Measurements from ENCODE around the gene SPEM3. TPM values are rescaled to one million over a fixed set of nuclear protein-coding genes. Genes with fewer than 3 reads are reported as not detected.

SPEM3 gene
- total and polyA plus RNA-seq, 10 of the 15 experiments (the other 5 are each of a cell fraction or from before 2014, with no cell fraction given) = not detected

- WGBS (ENCODE audit: insufficient coverage, insufficient replicate concordance, low lambda C conversion rate, missing lambda C conversion rate) = 69% methylated on average over 6 of the region's 6 CpGs
- intact Hi-C loops (cut with micrococcal nuclease; ENCODE audit: unreplicated experiment) (no loop called here), in situ Hi-C loops (cut with MboI) (no loop called here)
- Histone ChIP-seq H3K4me3 (no peak overlapping the region), H3K4me1 (ENCODE audit: control insufficient read depth, insufficient read depth, low read length) (no peaks in the 10 kb centered on the region), H3K27me3 (replicated peaks in 1 of 2; ENCODE audit: control insufficient read depth in 2 of 2, insufficient read depth in 2 of 2, low read length in 1 of 2) (peaks cover 0 to 6% of the 10 kb centered on the region in 2 experiments; a peak in 3 of 4 replicates), H3K4me2 (ENCODE audit: control insufficient read depth, insufficient read depth) (no peak overlapping the region), H3K79me2 (ENCODE audit: control insufficient read depth, insufficient read depth, low read length) (no peaks in the 10 kb centered on the region), H4K20me1 (ENCODE audit: control insufficient read depth, insufficient read depth) (no peaks in the 10 kb centered on the region), H3K27ac (ENCODE audit: control insufficient read depth, insufficient read depth) (no peak overlapping the region), H3K9me3 (replicated peaks; ENCODE audit: control insufficient read depth, insufficient read depth, low read length) (no peaks in the 10 kb centered on the region), H2AFZ (ENCODE audit: control insufficient read depth, low read depth, low read length) (no peak overlapping the region), H3K36me3 (ENCODE audit: control insufficient read depth in 2 of 2, insufficient read depth in 2 of 2, low read length in 1 of 2) (no peaks in the 10 kb centered on the region), H3K9ac (ENCODE audit: control insufficient read depth, insufficient read depth, low read length) (no peak overlapping the region)
- FAIRE-seq (no peak), ATAC-seq (no peak), DNase-seq (ENCODE audit: low read depth, low spot score) (no peak)
- CTCF ChIA-PET = no interaction called here
- BruUV-seq (replicated peaks) = no TSS peak
- SMC1A ChIA-PET (ENCODE audit: uncharacterized antibody, unreplicated experiment) = interaction anchor here (0.6 kb wide), 1 partner anchor 112 kb away, joined by 3 read pairs; no protein-coding TSS in a partner anchor
- POLR2A ChIA-PET = interaction anchor here (1.4 kb wide), 1 partner anchor 10 kb away, joined by 3 read pairs; no protein-coding TSS in a partner anchor
- RAD21 ChIA-PET (ENCODE audit: unreplicated experiment) = no interaction called here
- no peak for TF ChIP-seq DPF2 (IDR thresholded peaks at IDR 0.05)
- TF ChIP-seq CBX5 (IDR thresholded peaks at IDR 0.05; ENCODE audit: low read depth) = no peak
- no peak for TF ChIP-seq ZNF217 (IDR thresholded peaks at IDR 0.05)
- TF ChIP-seq TBL1XR1 (IDR thresholded peaks at IDR 0.05; ENCODE audit: low read depth, low read length) = no peak
- no peak for TF ChIP-seq ZBED1 (IDR thresholded peaks at IDR 0.05; ENCODE audit: borderline replicate concordance)
- TF ChIP-seq MEF2B (IDR thresholded peaks at IDR 0.05; ENCODE audit: partially characterized antibody, poor library complexity, severe bottlenecking) = no peak
- no peak for TF ChIP-seq SMAD5 (IDR thresholded peaks at IDR 0.05; ENCODE audit: low read depth)
- TF ChIP-seq CHD1 (IDR thresholded peaks at IDR 0.05; ENCODE audit: low read depth, low read length) = no peak
Observed at GRCh38 chr17:7408863-7409262, 19.8 kb upstream of the SPEM3 start.

- H3K4me3 ChIP-seq = no peak overlapping the region
- no peak overlapping the region for H3K27ac ChIP-seq (ENCODE audit: control insufficient read depth, insufficient read depth)
- no peak overlapping the region for H3K9ac ChIP-seq (ENCODE audit: control insufficient read depth, insufficient read depth, low read length)
- H3K27me3 ChIP-seq (replicated peaks in 1 of 2; ENCODE audit: control insufficient read depth in 2 of 2, insufficient read depth in 2 of 2, low read length in 1 of 2) = peaks cover 0 to 6% of the 10 kb centered on the region in 2 experiments; a peak in 3 of 4 replicates
- H3K4me2 ChIP-seq (ENCODE audit: control insufficient read depth, insufficient read depth) = no peak overlapping the region
- no peaks in the 10 kb centered on the region for H3K4me1 ChIP-seq (ENCODE audit: control insufficient read depth, insufficient read depth, low read length)
- intact Hi-C loops (cut with micrococcal nuclease; ENCODE audit: unreplicated experiment) = no loop called here
- 63% methylated on average over 6 of the region's 6 CpGs for WGBS (ENCODE audit: insufficient coverage, insufficient replicate concordance, low lambda C conversion rate, missing lambda C conversion rate)
- no peak for DNase-seq (ENCODE audit: low read depth, low spot score)
- no TSS peak for BruUV-seq (replicated peaks)
- H3K79me2 ChIP-seq (ENCODE audit: control insufficient read depth, insufficient read depth, low read length) = no peaks in the 10 kb centered on the region
- ChIA-PET RAD21 (ENCODE audit: unreplicated experiment) (no interaction called here), SMC1A (ENCODE audit: uncharacterized antibody, unreplicated experiment) (no interaction called here), POLR2A (no interaction called here), CTCF (no interaction called here)
- in situ Hi-C loops (cut with MboI) = no loop called here
- H4K20me1 ChIP-seq (ENCODE audit: control insufficient read depth, insufficient read depth) = no peaks in the 10 kb centered on the region
- no peaks in the 10 kb centered on the region for H3K36me3 ChIP-seq (ENCODE audit: control insufficient read depth in 2 of 2, insufficient read depth in 2 of 2, low read length in 1 of 2)
- H3K9me3 ChIP-seq (replicated peaks; ENCODE audit: control insufficient read depth, insufficient read depth, low read length) = no peaks in the 10 kb centered on the region
- no peak for TF ChIP-seq RUNX3 (IDR thresholded peaks at IDR 0.05; ENCODE audit: low read length)
- TF ChIP-seq MXI1 (IDR thresholded peaks at IDR 0.05; ENCODE audit: low read depth, low read length) = no peak
- no peak for TF ChIP-seq TCF7 (IDR thresholded peaks at IDR 0.05; ENCODE audit: borderline replicate concordance)
- no peak for TF ChIP-seq RFX5 (IDR thresholded peaks at IDR 0.05; ENCODE audit: low read depth, low read length)
- TF ChIP-seq ZNF24 (IDR thresholded peaks at IDR 0.05) = no peak
- TF ChIP-seq CBFB (IDR thresholded peaks at IDR 0.05; ENCODE audit: low read depth) = no peak
- no peak for TF ChIP-seq STAT3 (IDR thresholded peaks at IDR 0.05; ENCODE audit: low read depth, low read length)
- no peak for TF ChIP-seq EZH2 (IDR thresholded peaks at IDR 0.05; ENCODE audit: borderline replicate concordance, control insufficient read depth, low read depth, low read length)
- no peak for ATAC-seq
- H2AFZ ChIP-seq (ENCODE audit: control insufficient read depth, low read depth, low read length) = no peak overlapping the region
- no peak for FAIRE-seq
Observed at GRCh38 chr17:7409716-7410115, 18.9 kb upstream of the SPEM3 start.

Data from GM12878 (cell line).